Cerebellar nuclear complex (tissue), 1 donor: Measurements from ENCODE around the gene PKN2.

Experiments used
- DNase-seq, 2 experiments: peaks; one replicate each; lab custom pipeline; 2025; lab: John Stamatoyannopoulos, UW

PKN2 gene

GRCh38 chr1:88735382-88735781 is 51.3 kb downstream of the PKN2 start:
- no peak for DNase-seq

- DNase-seq = no peak
Observed at GRCh38 chr1:88735909-88736308, 51.8 kb downstream of the PKN2 start.

- DNase-seq = no peak
Observed at GRCh38 chr1:88736633-88737248, 52.7 kb downstream of the PKN2 start.

- DNase-seq = no peak
Observed at GRCh38 chr1:88737338-88737927, 53.4 kb downstream of the PKN2 start.

- DNase-seq = no peak
Observed at GRCh38 chr1:88740784-88741183, 56.7 kb downstream of the PKN2 start.

- no peak for DNase-seq
Observed at GRCh38 chr1:88741413-88741812, 57.3 kb downstream of the PKN2 start.

GRCh38 chr1:88742531-88742930 is 58.5 kb downstream of the PKN2 start:
- no peak for DNase-seq

GRCh38 chr1:88744142-88744541 is 60.1 kb downstream of the PKN2 start:
- DNase-seq = no peak

- DNase-seq = no peak
Observed at GRCh38 chr1:88746916-88747315, 62.8 kb downstream of the PKN2 start.

GRCh38 chr1:88751714-88752113 is 67.6 kb downstream of the PKN2 start:
- DNase-seq = no peak

- DNase-seq = no peak
Observed at GRCh38 chr1:88753506-88753905, 69.4 kb downstream of the PKN2 start.

GRCh38 chr1:88763649-88764406 is 79.8 kb downstream of the PKN2 start:
- DNase-seq = no peak

GRCh38 chr1:88768187-88768586 is 84.1 kb downstream of the PKN2 start:
- no peak for DNase-seq

- DNase-seq = no peak
Observed at GRCh38 chr1:88768816-88769215, 84.7 kb downstream of the PKN2 start.

GRCh38 chr1:88773540-88774150 is 89.6 kb downstream of the PKN2 start:
- no peak for DNase-seq

- DNase-seq = no peak
Observed at GRCh38 chr1:88774151-88774556, 90.1 kb downstream of the PKN2 start.

- DNase-seq = no peak
Observed at GRCh38 chr1:88777604-88778149, 93.6 kb downstream of the PKN2 start.

GRCh38 chr1:88779880-88780279 is 95.8 kb downstream of the PKN2 start:
- no peak for DNase-seq

GRCh38 chr1:88780485-88780884 is 96.4 kb downstream of the PKN2 start:
- no peak for DNase-seq

GRCh38 chr1:88783145-88783544 is 99.1 kb downstream of the PKN2 start:
- no peak for DNase-seq

GRCh38 chr1:88784551-88784950 is 100.5 kb downstream of the PKN2 start:
- DNase-seq = no peak

- DNase-seq = no peak
Observed at GRCh38 chr1:88787023-88787903, 103.2 kb downstream of the PKN2 start.
